KMS-11 (cell line): ENCODE measurements around the gene COL23A1.

Experiments used
- H2AFZ ChIP-seq: fragments of 200-600 bp; sonication (generic); 2 replicates; pipeline ENCODE4 v1.6.1; 2016; ENCODE audit warnings: antibody characterized with exemption, mixed run types, low read depth
- H3K27ac ChIP-seq: fragments of 200-600 bp; sonication (generic); 2 replicates; pipeline ENCODE4 v1.6.1; 2016; ENCODE audit warnings: mild to moderate bottlenecking, mixed run types
- H3K27me3 ChIP-seq: fragments of 200-600 bp; sonication (generic); 2 replicates; pipeline ENCODE4 v1.6.1; 2017; ENCODE audit warnings: mild to moderate bottlenecking, low read depth, mixed run types, moderate library complexity; ENCODE audit not compliant: insufficient read depth
- H3K36me3 ChIP-seq: fragments of 200-600 bp; sonication (generic); 2 replicates; pipeline ENCODE4 v1.6.1; 2017; ENCODE audit warnings: mild to moderate bottlenecking, mixed run types; ENCODE audit not compliant: insufficient read depth
- H3K4me1 ChIP-seq: fragments of 200-600 bp; sonication (generic); 2 replicates; pipeline ENCODE4 v1.6.1; 2016; ENCODE audit warnings: mild to moderate bottlenecking, low read depth, mixed run types; ENCODE audit not compliant: poor library complexity, severe bottlenecking
- H3K4me2 ChIP-seq: fragments of 200-600 bp; sonication (generic); 2 replicates; pipeline ENCODE4 v1.7.0; 2016; ENCODE audit warnings: mild to moderate bottlenecking, mixed run types
- H3K4me3 ChIP-seq: fragments of 200-600 bp; sonication (generic); IDR thresholded peaks from 2 replicates; pipeline ENCODE4 v1.6.1; 2017; ENCODE audit warnings: low read depth, low read length, mixed read lengths; ENCODE audit not compliant: insufficient read depth
- H3K79me2 ChIP-seq: fragments of 200-600 bp; sonication (generic); 2 replicates; pipeline ENCODE4 v1.6.1; 2016; ENCODE audit warnings: low read depth, mixed run types; ENCODE audit not compliant: insufficient read depth
- H3K9ac ChIP-seq: fragments of 200-600 bp; sonication (generic); 2 replicates; pipeline ENCODE4 v1.6.1; 2016; ENCODE audit warnings: mild to moderate bottlenecking, mixed run types
- H4K20me1 ChIP-seq: fragments of 200-600 bp; sonication (generic); 2 replicates; pipeline ENCODE4 v1.6.1; 2016; ENCODE audit warnings: mild to moderate bottlenecking, mixed run types; ENCODE audit not compliant: insufficient read depth
- CTCF ChIP-seq: fragments of 200-600 bp; sonication (generic); conservative IDR thresholded peaks from 2 replicates; pipeline ENCODE4 v1.6.1; 2017; ENCODE audit warnings: low read depth, mild to moderate bottlenecking, antibody characterized with exemption, low read length, moderate library complexity, mixed read lengths

Gene COL23A1

GRCh38 chr5:178194026-178194425 lies 396.2 kb downstream of the COL23A1 start:
- Histone ChIP-seq H3K4me3 (no peak overlapping the region), H3K79me2 (no peaks in the 10 kb centered on the region), H3K9ac (no peak overlapping the region), H2AFZ (no peak overlapping the region), H3K4me2 (no peak overlapping the region), H4K20me1 (no peaks in the 10 kb centered on the region), H3K27me3 (no peaks in the 10 kb centered on the region), H3K4me1 (no peaks in the 10 kb centered on the region), H3K36me3 (no peaks in the 10 kb centered on the region), H3K27ac (no peak overlapping the region)
- TF ChIP-seq CTCF, result no peak

GRCh38 chr5:178193251-178193809 lies 396.9 kb downstream of the COL23A1 start:
- Histone ChIP-seq H3K36me3 (no peaks in the 10 kb centered on the region), H2AFZ (no peak overlapping the region), H3K9ac (no peak overlapping the region), H3K4me2 (no peak overlapping the region), H3K4me3 (no peak overlapping the region), H3K27me3 (no peaks in the 10 kb centered on the region), H4K20me1 (no peaks in the 10 kb centered on the region), H3K4me1 (no peaks in the 10 kb centered on the region), H3K27ac (no peak overlapping the region), H3K79me2 (no peaks in the 10 kb centered on the region)
- TF ChIP-seq CTCF, result no peak

- no peaks in the 10 kb centered on the region for H3K27me3 ChIP-seq
- no peak overlapping the region for H3K27ac ChIP-seq
- no peaks in the 10 kb centered on the region for H3K36me3 ChIP-seq
- no peaks in the 10 kb centered on the region for H3K79me2 ChIP-seq
- H3K9ac ChIP-seq, result no peak overlapping the region
- no peaks in the 10 kb centered on the region for H4K20me1 ChIP-seq
- TF ChIP-seq CTCF, result no peak
- H3K4me1 ChIP-seq, result no peaks in the 10 kb centered on the region
- no peak overlapping the region for H3K4me3 ChIP-seq
- H3K4me2 ChIP-seq, result no peak overlapping the region
- H2AFZ ChIP-seq, result no peak overlapping the region
Measured at GRCh38 chr5:178192787-178193186, 397.4 kb downstream of the COL23A1 start.

- no peak overlapping the region for H3K9ac ChIP-seq
- no peak for TF ChIP-seq CTCF
- no peaks in the 10 kb centered on the region for H3K27me3 ChIP-seq
- no peaks in the 10 kb centered on the region for H3K79me2 ChIP-seq
- no peak overlapping the region for H2AFZ ChIP-seq
- H3K36me3 ChIP-seq, result no peaks in the 10 kb centered on the region
- H3K27ac ChIP-seq, result no peak overlapping the region
- no peaks in the 10 kb centered on the region for H3K4me1 ChIP-seq
- no peak overlapping the region for H3K4me3 ChIP-seq
- no peak overlapping the region for H3K4me2 ChIP-seq
- H4K20me1 ChIP-seq, result no peaks in the 10 kb centered on the region
Measured at GRCh38 chr5:178192244-178192643, 397.9 kb downstream of the COL23A1 start.
